ENCODE results near the gene GPHN.

GRCh38 chr14:66650491-66650911 is 142.6 kb downstream of the GPHN start:
- no peak for TF ChIP-seq CTCF (IDR thresholded peaks at IDR 0.05; ENCODE audit: low read length)
- TF ChIP-seq EZH2 (IDR thresholded peaks at IDR 0.05; ENCODE audit: borderline replicate concordance, low read length), result no peak
